ENCODE results near the gene EPHX1. TPM values are rescaled to one million over a fixed set of nuclear protein-coding genes. Genes with fewer than 3 reads are reported as not detected.

Gene EPHX1
- total and polyA plus RNA-seq, 2 of the 8 experiments (the other 6 are each of a cell fraction or from before 2014, with no cell fraction given): 45.3 to 79.1 TPM

- Histone ChIP-seq H3K27ac (ENCODE audit: low read depth, low read length) (no peak overlapping the region), H3K36me3 (ENCODE audit: control insufficient read depth in 2 of 4, insufficient read depth in 4 of 4, low read length in 3 of 4) (peaks cover 4 to 20% (median 11%) of the 10 kb centered on the region in 4 experiments; a peak in 7 of 8 replicates), H4K91ac (replicated peaks; ENCODE audit: insufficient read length, low read length) (no peak overlapping the region), H2BK15ac (ENCODE audit: low read length) (no peak overlapping the region), H3K4ac (replicated peaks; ENCODE audit: insufficient read length, low read depth, low read length) (no peak overlapping the region), H2AFZ (ENCODE audit: low read length) (no peak overlapping the region), H4K8ac (ENCODE audit: extremely low read depth, insufficient read depth, low read length) (no peak overlapping the region), H2BK20ac (ENCODE audit: low read length) (no peak overlapping the region), H4K5ac (ENCODE audit: insufficient read length, low read depth, low read length) (no peak overlapping the region), H2AK5ac (ENCODE audit: low read depth, low read length) (no peak overlapping the region), H3K79me1 (ENCODE audit: low read depth, low read length) (no peaks in the 10 kb centered on the region), H3K56ac (replicated peaks; ENCODE audit: insufficient read length, low read depth, low read length) (no peak overlapping the region), H3K79me2 (ENCODE audit: control insufficient read depth in 1 of 2, insufficient read depth in 2 of 2, low read length in 2 of 2) (no peaks in the 10 kb centered on the region), H2BK120ac (replicated peaks; ENCODE audit: low read depth, low read length) (no peak overlapping the region), H3K4me2 (ENCODE audit: insufficient read depth in 1 of 2, low read depth in 2 of 2, low read length in 2 of 2) (no peak overlapping the region), H3K4me1 (replicated peaks in 1 of 4; ENCODE audit: control insufficient read depth in 3 of 4, insufficient read depth in 4 of 4, low read length in 3 of 4) (no peaks in the 10 kb centered on the region), H3K14ac (ENCODE audit: insufficient read length) (no peak overlapping the region), H2BK5ac (ENCODE audit: low read depth, low read length) (no peak overlapping the region), H3K9ac (replicated peaks in 1 of 4; ENCODE audit: extremely low read depth in 1 of 4, low read depth in 3 of 4, low read length in 3 of 4) (no peak overlapping the region), H3K27me3 (replicated peaks in 1 of 4; ENCODE audit: control insufficient read depth in 3 of 4, extremely low read depth in 1 of 4, insufficient read depth in 3 of 4, low read length in 3 of 4) (no peaks in the 10 kb centered on the region), H2BK12ac (ENCODE audit: low read depth, low read length) (no peak overlapping the region), H3K23ac (ENCODE audit: insufficient read length) (no peak overlapping the region), H4K20me1 (replicated peaks in 1 of 2; ENCODE audit: control insufficient read depth in 1 of 2, insufficient read depth in 2 of 2, low read length in 2 of 2) (peaks cover 0 to 2% of the 10 kb centered on the region in 2 experiments), H3K18ac (ENCODE audit: extremely low read depth, low read length) (no peak overlapping the region), H3K23me2 (ENCODE audit: low read depth, low read length) (no peaks in the 10 kb centered on the region), H3K4me3 (ENCODE audit: extremely low read depth in 1 of 4, insufficient read depth in 2 of 4, low read depth in 3 of 4, low read length in 4 of 4) (no peak overlapping the region), H3K9me3 (ENCODE audit: insufficient read depth in 2 of 2, low read depth in 1 of 2, low read length in 1 of 2) (no peaks in the 10 kb centered on the region)
- WGBS, 2 experiments (ENCODE audit: extremely low coverage in 1 of 2, insufficient coverage in 1 of 2, insufficient read length in 1 of 2, insufficient replicate concordance in 2 of 2, low coverage in 1 of 2, low lambda C conversion rate in 2 of 2, missing lambda C conversion rate in 1 of 2): 94% methylated on average over 5 of the region's 5 CpGs; no CpG with 5 or more reads in 1 of the 2 experiments
- CTCF ChIA-PET (ENCODE audit: partially characterized antibody): interaction anchor here (0.9 to 3.8 kb wide), 9 partner anchors 12 to 127 kb away, joined by 3 to 16 read pairs (median 4); no protein-coding TSS in a partner anchor
- no peak for FAIRE-seq
- no peak for DNase-seq (ENCODE audit: low read depth in 1 of 2, low spot score in 2 of 2)
- TF ChIP-seq RFX5 (IDR thresholded peaks at IDR 0.05; ENCODE audit: borderline replicate concordance, low read depth, low read length): no peak
- no peak for TF ChIP-seq E2F6 (IDR thresholded peaks at IDR 0.05)
- no peak for TF ChIP-seq PHF8 (conservative IDR thresholded peaks at IDR 0.05; ENCODE audit: low read depth, low read length)
- POLR2A ChIA-PET (ENCODE audit: partially characterized antibody): interaction anchor here (0.7 to 2.0 kb wide), 7 partner anchors 7 to 49 kb away, joined by 3 to 11 read pairs (median 6); partner anchors contain the start of gene LEFTY1
Measured at GRCh38 chr1:225860107-225860506, 50.2 kb downstream of the EPHX1 start.
